ENCODE measurements around the gene RFK.

RFK gene

DNA sequence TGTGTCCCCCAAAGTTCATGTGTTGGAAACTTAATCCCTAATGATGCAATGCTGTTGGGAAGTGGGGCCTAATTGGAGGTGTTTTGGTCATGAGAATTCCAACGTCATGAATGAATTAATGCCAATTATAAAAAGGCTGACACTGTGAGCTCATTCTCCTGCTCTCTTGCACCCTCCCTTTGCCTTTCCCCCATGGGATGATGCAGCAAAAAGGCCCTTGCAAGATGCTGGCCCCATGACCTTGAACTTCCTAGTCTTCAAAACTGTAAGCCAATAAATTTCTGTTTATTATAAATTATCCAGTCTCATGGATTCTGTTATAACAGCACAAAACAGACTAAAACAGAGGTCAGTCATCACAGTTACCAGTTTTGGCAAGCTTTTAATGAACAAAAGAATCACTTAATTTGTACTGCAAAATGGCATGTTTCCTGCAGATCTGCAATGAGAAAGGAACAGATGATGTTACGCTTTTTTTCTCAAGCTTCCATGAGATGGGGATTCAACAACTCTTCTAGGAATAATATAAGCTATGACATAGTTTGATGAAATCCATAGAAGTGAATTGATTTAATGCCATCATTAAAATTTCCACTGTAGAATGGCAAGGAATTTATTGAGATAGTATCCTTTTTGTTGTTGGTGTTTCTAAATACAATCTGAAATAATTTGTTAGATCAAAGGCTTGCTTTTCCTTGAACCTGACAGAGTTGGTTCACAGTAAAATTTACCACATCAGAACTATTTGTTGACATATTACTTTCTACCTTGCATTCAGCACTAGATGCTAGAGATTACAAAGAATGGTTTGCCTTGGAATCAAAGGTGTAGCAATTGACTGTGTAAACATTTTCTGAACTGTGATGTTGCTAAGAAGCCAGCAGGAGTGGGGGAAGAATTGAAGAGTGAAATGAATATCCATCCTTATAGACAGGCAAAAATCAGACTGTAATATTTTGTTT, 29.3 kb upstream of the RFK start:
- Histone ChIP-seq H3K4ac (ENCODE audit: low read depth, low read length) (no peak overlapping the region), H4K91ac (ENCODE audit: low read depth, low read length) (no peak overlapping the region), H3K36me3 (ENCODE audit: control insufficient read depth in 1 of 2, insufficient read depth in 2 of 2, low read length in 2 of 2) (no peaks in the 10 kb centered on the region), H4K12ac (ENCODE audit: low read depth, low read length) (no peak overlapping the region), H3K4me1 (ENCODE audit: control insufficient read depth in 1 of 2, insufficient read depth in 2 of 2, low read length in 2 of 2) (no peaks in the 10 kb centered on the region), H3K27ac (ENCODE audit: low read depth, low read length) (no peak overlapping the region), H2BK120ac (ENCODE audit: insufficient read depth, low read length, poor library complexity) (no peak overlapping the region), H2BK12ac (ENCODE audit: low read length) (no peak overlapping the region), H2AK5ac (ENCODE audit: low read length) (no peak overlapping the region), H3K9me3 (ENCODE audit: insufficient read depth, low read depth, low read length) (peaks cover 2% of the 10 kb centered on the region), H2BK5ac (ENCODE audit: low read depth, low read length, poor library complexity) (no peak overlapping the region), H2AFZ (ENCODE audit: insufficient read depth, low read length, poor library complexity) (no peak overlapping the region), H3K9ac (ENCODE audit: low read length) (no peak overlapping the region), H3K18ac (ENCODE audit: low read length) (no peak overlapping the region), H3K79me2 (ENCODE audit: control insufficient read depth, insufficient read depth, low read length, poor library complexity) (no peaks in the 10 kb centered on the region), H4K8ac (ENCODE audit: low read depth, low read length) (no peak overlapping the region), H3K23ac (ENCODE audit: low read length) (no peak overlapping the region), H3K4me2 (ENCODE audit: low read length) (no peak overlapping the region), H3K79me1 (ENCODE audit: low read length) (no peaks in the 10 kb centered on the region), H3K14ac (ENCODE audit: low read length) (no peak overlapping the region), H3K27me3 (ENCODE audit: insufficient read depth, low read length) (no peaks in the 10 kb centered on the region), H3K4me3 (ENCODE audit: low read depth, low read length) (no peak overlapping the region)
- no peak for DNase-seq
- no CpG with 5 or more reads among the region's 2 CpGs for WGBS (ENCODE audit: extremely low coverage, insufficient coverage, insufficient read length)

DNA sequence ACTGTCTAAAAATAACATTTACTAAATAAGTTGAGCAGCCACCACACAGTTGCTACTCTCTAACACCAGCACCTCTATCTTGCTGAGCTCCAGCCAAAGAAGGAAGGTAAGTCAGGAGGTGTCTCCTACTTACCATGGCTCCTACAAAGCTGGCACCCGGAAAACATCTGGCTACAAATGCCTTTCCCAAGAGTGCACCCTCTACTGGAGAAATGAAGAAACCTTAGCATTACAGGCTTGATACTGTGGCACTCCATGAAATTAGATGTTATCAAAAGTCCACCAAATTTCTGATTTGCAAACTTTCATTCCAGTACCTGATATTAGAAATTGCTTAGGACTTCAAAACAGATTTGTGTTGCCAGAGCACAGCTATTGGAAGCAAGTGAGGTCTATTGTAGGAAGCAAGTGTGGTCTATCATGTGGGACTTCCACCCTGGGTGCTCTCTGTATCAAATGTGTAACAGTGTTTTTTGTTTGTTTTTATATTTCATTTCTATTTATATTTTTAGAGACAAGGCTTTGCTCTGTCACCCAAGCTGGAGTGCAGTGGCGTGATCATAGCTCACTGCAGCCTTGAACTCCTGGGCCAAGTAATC, 25.7 kb upstream of the RFK start:
- Histone ChIP-seq H3K4me3 (ENCODE audit: low read depth, low read length) (no peak overlapping the region), H3K9me3 (ENCODE audit: insufficient read depth, low read depth, low read length) (no peaks in the 10 kb centered on the region), H2BK5ac (ENCODE audit: low read depth, low read length, poor library complexity) (no peak overlapping the region), H2BK12ac (ENCODE audit: low read length) (no peak overlapping the region), H2AK5ac (ENCODE audit: low read length) (no peak overlapping the region), H3K14ac (ENCODE audit: low read length) (no peak overlapping the region), H3K79me2 (ENCODE audit: control insufficient read depth, insufficient read depth, low read length, poor library complexity) (no peaks in the 10 kb centered on the region), H3K18ac (ENCODE audit: low read length) (no peak overlapping the region), H2BK120ac (ENCODE audit: insufficient read depth, low read length, poor library complexity) (no peak overlapping the region), H3K4me2 (ENCODE audit: low read length) (no peak overlapping the region), H3K27ac (ENCODE audit: low read depth, low read length) (no peak overlapping the region), H3K27me3 (ENCODE audit: insufficient read depth, low read length) (no peaks in the 10 kb centered on the region), H3K9ac (ENCODE audit: low read length) (no peak overlapping the region), H2AFZ (ENCODE audit: insufficient read depth, low read length, poor library complexity) (no peak overlapping the region), H3K4ac (ENCODE audit: low read depth, low read length) (no peak overlapping the region), H4K91ac (ENCODE audit: low read depth, low read length) (no peak overlapping the region), H3K79me1 (ENCODE audit: low read length) (no peaks in the 10 kb centered on the region), H4K12ac (ENCODE audit: low read depth, low read length) (no peak overlapping the region), H3K23ac (ENCODE audit: low read length) (no peak overlapping the region), H3K36me3 (ENCODE audit: control insufficient read depth in 1 of 2, insufficient read depth in 2 of 2, low read length in 2 of 2) (no peaks in the 10 kb centered on the region), H3K4me1 (ENCODE audit: control insufficient read depth in 1 of 2, insufficient read depth in 2 of 2, low read length in 2 of 2) (no peaks in the 10 kb centered on the region), H4K8ac (ENCODE audit: low read depth, low read length) (no peak overlapping the region)
- no CpG with 5 or more reads among the region's 2 CpGs for WGBS (ENCODE audit: extremely low coverage, insufficient coverage, insufficient read length)
- DNase-seq = peak in 1 of 2 donors; percentile 67

DNA sequence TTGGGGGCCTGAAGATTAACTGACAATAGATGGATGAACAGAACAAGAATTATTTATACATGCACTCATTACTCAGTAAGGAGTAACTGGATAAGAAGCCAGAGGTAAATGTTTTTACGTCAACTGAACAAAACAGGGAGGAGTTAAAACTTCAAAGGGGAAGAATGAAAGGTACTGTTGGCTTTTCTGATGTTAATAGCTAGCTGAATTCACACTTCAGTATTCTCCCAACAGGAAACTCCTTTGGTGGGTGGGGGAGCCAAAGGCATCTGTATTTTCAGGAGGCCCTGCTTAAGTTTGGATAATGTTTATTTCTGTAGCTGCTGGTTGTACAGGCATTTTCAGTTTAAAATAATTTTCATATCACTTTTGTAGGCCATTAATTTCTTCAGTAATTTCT, 23.2 kb upstream of the RFK start:
- no peak overlapping the region for H2AK5ac ChIP-seq (ENCODE audit: low read length)
- H4K8ac ChIP-seq (ENCODE audit: low read depth, low read length) = no peak overlapping the region
- no peak for DNase-seq
- H3K27me3 ChIP-seq (ENCODE audit: insufficient read depth, low read length) = no peaks in the 10 kb centered on the region
- H3K9me3 ChIP-seq (ENCODE audit: insufficient read depth, low read depth, low read length) = no peaks in the 10 kb centered on the region
- no CpG with 5 or more reads among the region's 1 CpG for WGBS (ENCODE audit: extremely low coverage, insufficient coverage, insufficient read length)
- H3K4me2 ChIP-seq (ENCODE audit: low read length) = no peak overlapping the region
- H3K9ac ChIP-seq (ENCODE audit: low read length) = no peak overlapping the region
- no peaks in the 10 kb centered on the region for H3K4me1 ChIP-seq (ENCODE audit: control insufficient read depth in 1 of 2, insufficient read depth in 2 of 2, low read length in 2 of 2)
- H3K14ac ChIP-seq (ENCODE audit: low read length) = no peak overlapping the region
- H3K4ac ChIP-seq (ENCODE audit: low read depth, low read length) = no peak overlapping the region
- H2BK120ac ChIP-seq (ENCODE audit: insufficient read depth, low read length, poor library complexity) = no peak overlapping the region
- H4K91ac ChIP-seq (ENCODE audit: low read depth, low read length) = no peak overlapping the region
- H2BK12ac ChIP-seq (ENCODE audit: low read length) = no peak overlapping the region
- H3K79me1 ChIP-seq (ENCODE audit: low read length) = no peaks in the 10 kb centered on the region
- no peaks in the 10 kb centered on the region for H3K79me2 ChIP-seq (ENCODE audit: control insufficient read depth, insufficient read depth, low read length, poor library complexity)
- H4K12ac ChIP-seq (ENCODE audit: low read depth, low read length) = no peak overlapping the region
- H3K27ac ChIP-seq (ENCODE audit: low read depth, low read length) = no peak overlapping the region
- no peak overlapping the region for H2AFZ ChIP-seq (ENCODE audit: insufficient read depth, low read length, poor library complexity)
- H3K4me3 ChIP-seq (ENCODE audit: low read depth, low read length) = no peak overlapping the region
- H3K23ac ChIP-seq (ENCODE audit: low read length) = no peak overlapping the region
- H3K36me3 ChIP-seq (ENCODE audit: control insufficient read depth in 1 of 2, insufficient read depth in 2 of 2, low read length in 2 of 2) = no peaks in the 10 kb centered on the region
- no peak overlapping the region for H3K18ac ChIP-seq (ENCODE audit: low read length)
- no peak overlapping the region for H2BK5ac ChIP-seq (ENCODE audit: low read depth, low read length, poor library complexity)

DNA sequence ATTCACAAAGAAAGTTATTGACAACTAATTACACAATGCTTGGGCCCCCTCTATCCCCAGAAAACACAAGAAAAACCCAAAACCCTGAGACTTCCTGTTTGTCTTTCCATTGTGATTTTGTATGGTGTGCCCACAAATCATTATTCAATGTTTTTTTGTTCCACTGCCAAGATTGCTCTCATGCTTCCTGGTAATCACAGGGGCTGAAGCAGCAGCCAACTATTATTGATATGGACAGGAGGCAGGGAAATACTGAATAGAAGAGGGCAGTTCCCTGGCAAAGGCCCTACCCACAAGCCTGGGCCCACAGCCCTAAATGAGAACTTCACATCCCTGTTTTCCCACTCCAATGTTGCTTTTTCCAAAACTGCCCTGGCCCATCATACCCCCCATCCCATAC, 21.5 kb upstream of the RFK start:
- no peak overlapping the region for H4K91ac ChIP-seq (ENCODE audit: low read depth, low read length)
- H3K4me3 ChIP-seq (ENCODE audit: low read depth, low read length) = no peak overlapping the region
- no peak overlapping the region for H2AK5ac ChIP-seq (ENCODE audit: low read length)
- H3K9me3 ChIP-seq (ENCODE audit: insufficient read depth, low read depth, low read length) = no peaks in the 10 kb centered on the region
- no peak overlapping the region for H3K4me2 ChIP-seq (ENCODE audit: low read length)
- H3K14ac ChIP-seq (ENCODE audit: low read length) = no peak overlapping the region
- no peak overlapping the region for H3K27ac ChIP-seq (ENCODE audit: low read depth, low read length)
- no peak overlapping the region for H2BK120ac ChIP-seq (ENCODE audit: insufficient read depth, low read length, poor library complexity)
- H3K36me3 ChIP-seq (ENCODE audit: control insufficient read depth in 1 of 2, insufficient read depth in 2 of 2, low read length in 2 of 2) = no peaks in the 10 kb centered on the region
- no peak overlapping the region for H2BK12ac ChIP-seq (ENCODE audit: low read length)
- H3K27me3 ChIP-seq (ENCODE audit: insufficient read depth, low read length) = no peaks in the 10 kb centered on the region
- no peaks in the 10 kb centered on the region for H3K79me1 ChIP-seq (ENCODE audit: low read length)
- no peaks in the 10 kb centered on the region for H3K79me2 ChIP-seq (ENCODE audit: control insufficient read depth, insufficient read depth, low read length, poor library complexity)
- no peak overlapping the region for H3K23ac ChIP-seq (ENCODE audit: low read length)
- H4K8ac ChIP-seq (ENCODE audit: low read depth, low read length) = no peak overlapping the region
- no peaks in the 10 kb centered on the region for H3K4me1 ChIP-seq (ENCODE audit: control insufficient read depth in 1 of 2, insufficient read depth in 2 of 2, low read length in 2 of 2)
- no peak overlapping the region for H2AFZ ChIP-seq (ENCODE audit: insufficient read depth, low read length, poor library complexity)
- H3K18ac ChIP-seq (ENCODE audit: low read length) = no peak overlapping the region
- DNase-seq = no peak
- no peak overlapping the region for H3K9ac ChIP-seq (ENCODE audit: low read length)
- no peak overlapping the region for H2BK5ac ChIP-seq (ENCODE audit: low read depth, low read length, poor library complexity)
- H4K12ac ChIP-seq (ENCODE audit: low read depth, low read length) = no peak overlapping the region
- H3K4ac ChIP-seq (ENCODE audit: low read depth, low read length) = no peak overlapping the region
